Neural cell (in vitro differentiated cells): Measurements from ENCODE around the gene N4BP3.

Source experiments
- CTCF ChIP-seq: fragments of 450-650 bp; IDR thresholded peaks from 2 replicates; pipeline ENCODE4 v1.5.1; 2014; ENCODE audit warnings: antibody characterized with exemption, mild to moderate bottlenecking, moderate library complexity; ENCODE audit not compliant: poor library complexity, severe bottlenecking
- MXI1 ChIP-seq: fragments of 450-650 bp; conservative IDR thresholded peaks from 2 replicates; pipeline ENCODE4 v1.6.1; 2014; ENCODE audit warnings: antibody characterized with exemption, mild to moderate bottlenecking; ENCODE audit not compliant: poor library complexity, severe bottlenecking
- TF ChIP-seq, protein P1 (sequence below): IDR thresholded peaks from 2 replicates; pipeline ENCODE4 v1.6.1; 2012; ENCODE audit warnings: borderline replicate concordance

DNA sequence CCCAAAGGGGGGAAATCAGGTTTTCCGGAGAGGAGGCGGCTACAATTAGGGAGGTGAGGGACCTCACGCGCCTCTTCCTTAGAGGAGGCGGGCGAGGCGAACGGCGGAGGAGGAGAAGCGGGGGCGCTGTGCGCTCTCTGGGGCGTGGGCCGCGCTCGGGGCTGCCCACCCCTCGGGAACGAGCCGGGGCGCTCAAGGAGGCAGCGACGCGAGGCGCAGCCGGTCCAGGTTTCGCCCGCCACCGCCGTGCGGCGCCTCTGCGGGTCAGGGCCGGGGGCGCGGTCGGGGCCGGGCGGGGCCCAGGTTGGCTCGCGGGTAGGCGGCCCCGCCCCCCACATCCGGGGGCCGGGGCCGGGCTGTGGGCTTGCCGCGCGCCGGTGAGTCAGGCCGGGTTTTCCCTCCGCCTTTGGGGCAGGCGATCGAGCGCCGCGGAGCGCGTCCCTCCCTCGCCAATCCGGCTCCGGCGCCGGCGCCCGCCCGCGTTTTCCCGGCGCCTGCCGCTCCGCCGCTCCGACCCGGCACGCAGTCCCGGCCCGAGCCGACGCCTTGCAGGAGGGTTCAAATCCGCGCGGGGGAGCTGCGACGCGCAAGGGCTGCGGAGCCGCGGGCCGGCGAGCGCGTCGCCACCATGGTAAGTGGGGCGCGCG, at the start of gene N4BP3:
- peak; percentile 59 for TF ChIP-seq MXI1
- peak; percentile 57 for TF ChIP-seq CTCF
- TF ChIP-seq, protein P1, sequence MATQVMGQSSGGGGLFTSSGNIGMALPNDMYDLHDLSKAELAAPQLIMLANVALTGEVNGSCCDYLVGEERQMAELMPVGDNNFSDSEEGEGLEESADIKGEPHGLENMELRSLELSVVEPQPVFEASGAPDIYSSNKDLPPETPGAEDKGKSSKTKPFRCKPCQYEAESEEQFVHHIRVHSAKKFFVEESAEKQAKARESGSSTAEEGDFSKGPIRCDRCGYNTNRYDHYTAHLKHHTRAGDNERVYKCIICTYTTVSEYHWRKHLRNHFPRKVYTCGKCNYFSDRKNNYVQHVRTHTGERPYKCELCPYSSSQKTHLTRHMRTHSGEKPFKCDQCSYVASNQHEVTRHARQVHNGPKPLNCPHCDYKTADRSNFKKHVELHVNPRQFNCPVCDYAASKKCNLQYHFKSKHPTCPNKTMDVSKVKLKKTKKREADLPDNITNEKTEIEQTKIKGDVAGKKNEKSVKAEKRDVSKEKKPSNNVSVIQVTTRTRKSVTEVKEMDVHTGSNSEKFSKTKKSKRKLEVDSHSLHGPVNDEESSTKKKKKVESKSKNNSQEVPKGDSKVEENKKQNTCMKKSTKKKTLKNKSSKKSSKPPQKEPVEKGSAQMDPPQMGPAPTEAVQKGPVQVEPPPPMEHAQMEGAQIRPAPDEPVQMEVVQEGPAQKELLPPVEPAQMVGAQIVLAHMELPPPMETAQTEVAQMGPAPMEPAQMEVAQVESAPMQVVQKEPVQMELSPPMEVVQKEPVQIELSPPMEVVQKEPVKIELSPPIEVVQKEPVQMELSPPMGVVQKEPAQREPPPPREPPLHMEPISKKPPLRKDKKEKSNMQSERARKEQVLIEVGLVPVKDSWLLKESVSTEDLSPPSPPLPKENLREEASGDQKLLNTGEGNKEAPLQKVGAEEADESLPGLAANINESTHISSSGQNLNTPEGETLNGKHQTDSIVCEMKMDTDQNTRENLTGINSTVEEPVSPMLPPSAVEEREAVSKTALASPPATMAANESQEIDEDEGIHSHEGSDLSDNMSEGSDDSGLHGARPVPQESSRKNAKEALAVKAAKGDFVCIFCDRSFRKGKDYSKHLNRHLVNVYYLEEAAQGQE: peak; percentile 8
